GM12873 (cell line): Measurements from ENCODE around the gene ARHGEF19.

ENCODE experiments used
- CTCF ChIP-seq: IDR thresholded peaks from 2 replicates; pipeline ENCODE4 v1.5.1; 2012; ENCODE audit warnings: low read depth, mild to moderate bottlenecking, moderate library complexity, low read length, control low read depth; ENCODE audit not compliant: insufficient read depth; ENCODE audit errors: missing control alignments

Gene ARHGEF19

DNA sequence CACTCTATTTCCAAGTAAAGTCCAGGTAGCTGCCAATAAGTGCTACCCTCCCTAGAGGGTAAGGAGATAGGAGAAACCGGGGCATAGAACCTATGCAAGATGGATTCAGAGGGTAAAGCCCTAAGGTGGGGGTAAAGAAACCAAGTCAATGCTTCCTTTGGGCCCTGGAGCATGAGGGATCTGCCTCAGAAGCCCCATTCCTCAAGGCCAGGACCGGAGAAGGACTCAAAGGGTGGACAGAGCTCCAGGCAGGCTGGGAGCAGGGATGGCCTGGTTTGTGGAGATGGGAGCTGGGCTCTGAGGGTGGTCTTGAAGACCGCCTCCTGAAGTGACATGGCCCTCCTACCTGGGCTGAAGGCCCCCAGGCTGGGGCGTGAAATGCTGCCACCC is 60.5 kb downstream of the ARHGEF19 start:
- TF ChIP-seq CTCF = no peak

DNA sequence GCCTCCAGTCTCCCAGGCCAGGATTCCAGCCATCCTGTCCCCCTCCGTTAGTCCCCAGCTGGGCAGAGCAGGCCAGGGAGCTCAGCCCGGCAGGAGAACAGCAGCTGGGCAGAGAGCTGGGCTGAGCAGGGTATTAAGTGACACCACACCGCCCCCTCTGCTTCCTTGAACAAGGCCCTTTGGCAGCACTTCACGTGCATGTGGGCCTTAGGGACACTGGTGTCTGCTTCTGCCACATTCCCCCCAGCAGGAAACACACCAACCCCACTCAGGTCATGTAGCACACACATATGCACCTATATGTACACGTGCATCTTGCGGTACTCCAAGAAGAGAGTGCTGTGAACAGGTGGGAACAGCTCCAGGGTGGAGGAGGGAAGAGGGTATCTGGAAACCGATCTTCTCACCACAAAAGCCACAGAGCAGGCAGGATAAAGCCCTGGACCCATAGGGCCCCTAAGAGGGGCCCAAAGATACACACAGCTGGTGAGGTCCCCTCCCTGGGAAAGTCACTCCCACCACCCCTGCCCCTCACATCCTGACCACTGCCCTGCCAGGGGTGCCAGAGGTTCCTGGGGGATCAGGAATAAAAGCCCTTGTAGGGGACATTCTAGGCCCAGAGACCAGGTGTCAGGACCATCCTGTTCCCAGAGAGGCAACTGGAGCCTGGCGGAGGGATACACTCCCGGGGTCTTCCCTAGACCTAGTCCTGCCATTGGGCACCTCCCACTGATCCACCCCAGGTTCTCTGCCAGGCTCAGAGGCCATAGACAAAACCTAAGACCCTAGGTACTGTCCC is 61.1 kb downstream of the ARHGEF19 start:
- peak; percentile 3 for TF ChIP-seq CTCF

DNA sequence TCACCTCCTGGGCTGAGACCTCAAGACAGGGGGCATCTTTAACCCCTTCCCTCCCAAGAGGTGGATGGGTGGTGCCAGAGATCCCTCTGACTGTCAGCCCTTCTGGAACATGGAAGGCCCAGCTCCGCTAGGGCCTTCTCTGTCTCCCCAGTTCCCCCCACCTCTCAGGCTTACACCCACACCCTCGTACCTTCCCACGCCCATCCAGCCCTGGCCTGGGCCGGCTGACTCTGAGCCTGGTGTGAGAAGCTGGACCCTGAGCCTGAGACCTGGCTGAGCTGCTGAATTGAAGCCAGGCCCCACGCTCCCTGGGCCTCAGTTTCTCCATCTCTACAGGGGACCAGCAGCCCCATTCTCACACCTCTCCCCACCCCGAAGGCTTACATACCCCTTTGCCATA is 61.9 kb downstream of the ARHGEF19 start:
- TF ChIP-seq CTCF = no peak

DNA sequence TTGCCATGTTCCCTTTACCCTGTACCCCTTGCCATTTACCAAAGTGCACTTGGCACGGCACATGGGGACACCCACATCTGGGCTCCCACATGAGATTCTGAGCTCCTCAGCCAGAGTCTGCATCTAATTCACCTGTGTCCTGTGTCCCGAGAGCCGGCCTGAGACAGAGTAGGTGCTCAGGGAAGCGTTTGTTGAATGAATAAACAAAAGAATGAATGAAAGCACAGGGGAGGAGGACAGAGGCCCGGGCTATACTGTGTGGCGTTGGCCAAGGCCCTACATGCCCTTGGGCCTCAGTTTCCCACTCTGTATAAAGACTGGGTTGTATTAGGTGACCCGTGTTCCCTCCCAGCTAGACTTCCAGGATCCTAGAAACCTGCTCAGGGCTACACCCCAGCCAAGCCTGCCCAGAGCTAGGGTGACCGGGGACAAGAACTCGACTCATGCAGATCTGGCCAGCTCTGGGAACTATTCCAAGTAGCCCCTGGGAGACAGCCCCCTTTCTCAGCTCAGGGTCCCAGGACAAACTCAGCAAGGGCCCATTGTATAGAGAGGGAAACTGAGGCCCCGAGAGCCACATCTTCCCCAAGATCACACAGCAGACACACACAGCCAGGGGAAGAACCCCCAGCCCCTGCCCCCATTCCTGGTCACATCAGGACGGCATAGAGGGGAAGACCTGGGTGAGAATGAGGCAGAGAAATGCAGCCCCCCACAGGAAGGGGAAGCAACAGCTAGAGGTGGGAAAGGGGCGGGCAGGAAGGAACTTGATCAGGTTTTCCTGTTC is 62.6 kb downstream of the ARHGEF19 start:
- no peak for TF ChIP-seq CTCF

DNA sequence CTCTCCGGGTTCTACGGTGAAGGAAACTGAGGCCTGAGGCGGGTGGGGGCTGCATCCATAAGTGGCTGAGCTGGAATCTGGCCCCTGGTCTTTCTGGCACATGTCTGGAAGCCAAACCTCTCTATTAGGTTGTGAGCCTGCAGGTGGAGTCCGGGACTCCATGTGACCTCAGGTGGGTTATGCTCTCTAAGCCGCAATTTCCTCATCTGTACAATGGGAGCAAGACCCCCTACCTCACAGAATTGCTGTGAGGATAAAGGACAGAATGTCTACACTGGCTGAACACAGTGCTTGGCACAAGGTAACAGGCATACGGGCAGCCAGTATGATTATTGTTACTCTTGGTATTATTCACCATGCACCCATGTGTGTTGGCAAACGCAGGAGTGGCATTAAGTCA is 63.3 kb downstream of the ARHGEF19 start:
- TF ChIP-seq CTCF = no peak

DNA sequence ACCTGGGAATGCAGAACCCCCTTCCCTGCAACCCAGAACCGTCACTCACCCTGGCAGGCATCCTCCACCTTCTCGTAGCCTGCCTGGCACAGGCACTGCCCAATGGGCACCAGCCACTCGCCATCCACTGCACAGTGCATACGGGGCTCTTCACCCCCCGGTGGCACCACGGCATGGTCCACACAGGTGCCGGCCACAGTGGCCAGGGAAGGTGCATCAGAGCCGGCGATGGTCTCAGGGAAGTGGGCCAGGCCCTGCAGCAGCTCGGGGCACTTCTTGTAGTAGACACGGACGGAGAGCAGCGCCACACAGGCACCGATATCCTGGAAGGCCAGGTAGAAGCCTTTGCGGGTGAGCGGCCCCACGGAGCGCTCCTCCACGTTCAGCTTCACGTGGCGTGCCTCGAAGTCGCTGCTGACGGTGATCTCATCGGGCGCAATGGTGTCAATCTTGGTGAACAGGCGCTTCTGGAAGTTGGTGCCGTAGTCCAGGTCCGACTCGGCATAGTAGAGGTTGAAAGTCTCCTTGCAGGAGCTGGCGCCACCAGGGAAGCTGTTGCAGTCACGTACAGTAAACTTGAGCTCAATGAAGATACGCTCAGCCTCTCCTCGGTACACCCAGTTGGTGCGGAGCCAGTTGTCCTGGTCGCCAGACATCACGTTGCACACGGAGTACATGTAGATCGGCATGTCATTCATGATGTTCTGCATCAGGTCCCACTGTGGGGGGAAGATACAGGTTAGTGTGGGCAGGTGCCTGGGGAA is 63.9 kb downstream of the ARHGEF19 start:
- TF ChIP-seq CTCF = no peak
